Karpas-422 (cell line): Measurements from ENCODE around the gene ZSCAN5A. TPM values are rescaled to one million over a fixed set of nuclear protein-coding genes. Genes with fewer than 3 reads are reported as not detected.

Experiments
- DNase-seq: peaks from one replicate; pipeline ENCODE4 v3.0.0-alpha.2; 2015
- H2AFZ ChIP-seq: fragments of 200-600 bp; sonication (generic); 2 replicates; pipeline ENCODE4 v1.6.1; 2014; ENCODE audit warnings: antibody characterized with exemption, low read length, mixed read lengths
- H3K27ac ChIP-seq: fragments of 200-600 bp; sonication (generic); 2 replicates; pipeline ENCODE4 v1.5.1; 2014; ENCODE audit warnings: mild to moderate bottlenecking, low read length, moderate library complexity
- H3K27me3 ChIP-seq: fragments of 200-600 bp; sonication (generic); 2 replicates; pipeline ENCODE4 v1.6.1; 2014; ENCODE audit warnings: low read length, mixed read lengths
- H3K36me3 ChIP-seq: fragments of 200-600 bp; sonication (generic); 2 replicates; pipeline ENCODE4 v1.6.1; 2014; ENCODE audit warnings: low read length, mixed read lengths; ENCODE audit not compliant: insufficient read depth
- H3K4me1 ChIP-seq: fragments of 200-600 bp; sonication (generic); 2 replicates; pipeline ENCODE4 v1.6.1; 2014; ENCODE audit warnings: mild to moderate bottlenecking, low read length, mixed read lengths
- H3K4me2 ChIP-seq: fragments of 200-600 bp; sonication (generic); 2 replicates; pipeline ENCODE4 v1.6.1; 2014; ENCODE audit warnings: low read length, low read depth, mild to moderate bottlenecking; ENCODE audit not compliant: poor library complexity, severe bottlenecking
- H3K4me3 ChIP-seq: fragments of 200-600 bp; sonication (generic); 2 replicates; pipeline ENCODE4 v1.5.1; 2014; ENCODE audit warnings: mild to moderate bottlenecking, antibody characterized with exemption, low read length, mixed read lengths
- H3K79me2 ChIP-seq: fragments of 200-600 bp; sonication (generic); 2 replicates; pipeline ENCODE4 v1.6.1; 2014; ENCODE audit warnings: mild to moderate bottlenecking, low read length, mixed read lengths
- H3K9ac ChIP-seq: fragments of 200-600 bp; sonication (generic); 2 replicates; pipeline ENCODE4 v1.6.0; 2014; ENCODE audit warnings: low read length
- H3K9me2 ChIP-seq: fragments of 200-600 bp; sonication (generic), shearing (Covaris generic); replicated peaks from 2 replicates; pipeline ENCODE4 v1.6.0; 2014; ENCODE audit warnings: mild to moderate bottlenecking, low read length, moderate library complexity; ENCODE audit not compliant: insufficient read depth
- H3K9me3 ChIP-seq: fragments of 300-700, 200-600 bp; sonication (generic); 2 replicates; pipeline ENCODE4 v1.6.1; 2014; ENCODE audit warnings: low read length, mixed read lengths
- H4K20me1 ChIP-seq: fragments of 200-600 bp; sonication (generic); 2 replicates; pipeline ENCODE4 v1.6.1; 2014; ENCODE audit warnings: mild to moderate bottlenecking, antibody characterized with exemption, low read length, low read depth; ENCODE audit not compliant: insufficient read depth
- total RNA-seq: library from RNA; depleted of rRNA; stranded (reverse); fragments of >200 nt; shearing (Covaris generic); gene quantifications from 2 replicates; pipeline ENCODE4 v1.2.3, GENCODE V29; 2014; ENCODE audit warnings: low replicate concordance; rRNA removed

Gene ZSCAN5A, protein sequence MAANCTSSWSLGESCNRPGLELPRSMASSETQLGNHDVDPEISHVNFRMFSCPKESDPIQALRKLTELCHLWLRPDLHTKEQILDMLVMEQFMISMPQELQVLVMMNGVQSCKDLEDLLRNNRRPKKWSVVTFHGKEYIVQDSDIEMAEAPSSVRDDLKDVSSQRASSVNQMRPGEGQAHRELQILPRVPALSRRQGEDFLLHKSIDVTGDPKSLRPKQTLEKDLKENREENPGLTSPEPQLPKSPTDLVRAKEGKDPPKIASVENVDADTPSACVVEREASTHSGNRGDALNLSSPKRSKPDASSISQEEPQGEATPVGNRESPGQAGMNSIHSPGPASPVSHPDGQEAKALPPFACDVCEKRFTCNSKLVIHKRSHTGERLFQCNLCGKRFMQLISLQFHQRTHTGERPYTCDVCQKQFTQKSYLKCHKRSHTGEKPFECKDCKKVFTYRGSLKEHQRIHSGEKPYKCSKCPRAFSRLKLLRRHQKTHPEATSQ
- total RNA-seq, result 14.4 and 16.2 TPM in 2 replicates

DNA sequence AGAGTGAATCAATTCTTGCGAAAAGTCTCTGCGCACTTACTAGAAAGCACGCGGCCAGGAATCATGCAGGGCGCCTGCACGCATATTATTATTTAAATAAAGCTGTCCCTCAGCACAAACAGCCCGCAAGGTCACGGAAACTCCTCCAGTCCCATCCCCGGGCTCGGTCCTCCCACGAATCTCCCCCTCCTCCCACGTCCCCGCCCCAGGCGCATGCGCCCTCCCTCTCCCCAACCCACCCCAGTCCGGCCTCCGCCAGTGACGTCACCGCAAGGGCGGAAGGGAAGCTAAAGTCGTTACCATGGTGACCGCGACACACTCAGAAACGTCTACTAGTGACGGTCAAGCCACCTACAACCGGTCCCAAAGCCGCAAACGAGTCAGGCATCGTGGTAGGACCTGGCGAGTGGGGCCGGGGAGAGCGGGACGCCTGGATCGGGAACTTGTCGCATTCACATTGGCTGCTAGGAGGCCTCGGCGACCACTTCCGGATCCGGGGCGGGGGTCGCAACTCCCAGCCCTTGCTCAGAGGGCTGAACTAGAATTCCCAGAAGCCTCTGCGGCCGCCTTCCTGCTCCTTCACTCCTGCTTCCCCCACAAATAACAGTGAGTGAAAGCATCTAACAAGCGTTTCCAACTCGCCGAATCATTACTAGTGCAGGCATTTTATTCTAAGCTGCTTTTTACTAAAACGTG, at the start of gene ZSCAN5A:
Gene ZSCAN5A (minus strand): TSS at position 459 of the 696 bp plus-strand sequence. CDS start 89,793 bp downstream, outside the sequence.
- Histone ChIP-seq H3K4me2 (peak within 1 kb of the TSS; percentile 97), H3K27ac (peak within 1 kb of the TSS; percentile 82), H3K4me3 (peak within 1 kb of the TSS; percentile 86), H2AFZ (peak within 1 kb of the TSS; percentile 93), H3K9me2 (no peaks in the 10 kb centered on the region), H3K79me2 (peaks cover 11% of the 10 kb centered on the region), H3K27me3 (no peaks in the 10 kb centered on the region), H3K36me3 (no peaks in the 10 kb centered on the region), H3K9ac (peak within 1 kb of the TSS; percentile 86), H3K4me1 (peaks cover 30% of the 10 kb centered on the region), H4K20me1 (no peaks in the 10 kb centered on the region), H3K9me3 (no peaks in the 10 kb centered on the region)
- peak; percentile 99 for DNase-seq

DNA sequence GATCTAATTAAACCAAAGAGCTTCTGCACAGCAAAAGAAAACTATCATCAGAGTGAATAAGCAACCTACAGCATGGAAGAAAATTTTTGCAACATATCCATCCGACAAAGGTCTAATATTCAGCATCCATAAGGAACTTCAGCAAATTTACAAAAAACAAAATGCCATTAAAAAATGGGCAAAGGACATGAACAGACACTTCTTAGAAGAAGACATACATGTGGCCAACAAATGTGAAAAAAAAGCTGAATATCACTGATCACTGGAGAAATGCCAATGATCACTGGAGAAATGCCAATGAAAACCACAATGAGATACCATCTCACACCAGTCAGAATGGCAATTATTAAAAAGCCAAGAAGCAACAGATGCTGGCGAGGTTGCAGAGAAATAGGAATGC, 46.2 kb upstream of the ZSCAN5A start:
- Histone ChIP-seq H3K4me3 (no peak overlapping the region), H3K9me2 (no peaks in the 10 kb centered on the region), H3K9ac (no peak overlapping the region), H3K79me2 (no peaks in the 10 kb centered on the region), H3K36me3 (no peaks in the 10 kb centered on the region), H3K27me3 (no peaks in the 10 kb centered on the region), H4K20me1 (no peaks in the 10 kb centered on the region), H3K4me1 (no peaks in the 10 kb centered on the region), H3K27ac (no peak overlapping the region), H3K9me3 (peaks cover 27% of the 10 kb centered on the region), H3K4me2 (no peak overlapping the region), H2AFZ (no peak overlapping the region)
- DNase-seq, result no peak

DNA sequence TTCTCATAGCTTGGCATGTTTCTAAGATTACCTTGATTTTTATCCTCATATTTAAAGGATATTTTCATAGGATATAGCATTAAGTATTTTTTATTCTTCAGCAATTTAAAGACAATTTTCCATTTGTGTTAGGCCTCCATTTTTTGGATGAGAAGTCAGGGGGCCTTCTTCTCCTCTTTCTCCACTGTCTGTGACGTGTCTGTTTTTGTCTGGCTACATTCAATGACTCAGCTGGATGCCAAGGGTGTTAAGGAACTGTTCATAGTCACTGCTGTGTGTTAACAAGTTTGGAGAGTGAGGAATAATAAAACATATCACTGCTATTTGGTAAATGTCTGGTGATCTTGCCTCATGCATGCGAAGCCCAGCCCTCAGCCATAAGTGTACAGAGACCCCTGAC, 42.3 kb upstream of the ZSCAN5A start:
- no peak overlapping the region for H2AFZ ChIP-seq
- H3K4me3 ChIP-seq, result no peak overlapping the region
- no peak overlapping the region for H3K4me2 ChIP-seq
- no peaks in the 10 kb centered on the region for H3K4me1 ChIP-seq
- no peaks in the 10 kb centered on the region for H3K79me2 ChIP-seq
- no peaks in the 10 kb centered on the region for H3K36me3 ChIP-seq
- DNase-seq, result no peak
- H3K27me3 ChIP-seq, result no peaks in the 10 kb centered on the region
- peaks cover 4% of the 10 kb centered on the region; the same call in 1 of the 2 replicates for H3K9me3 ChIP-seq
- H3K27ac ChIP-seq, result no peak overlapping the region
- no peaks in the 10 kb centered on the region for H3K9me2 ChIP-seq
- H4K20me1 ChIP-seq, result no peaks in the 10 kb centered on the region
- H3K9ac ChIP-seq, result no peak overlapping the region

DNA sequence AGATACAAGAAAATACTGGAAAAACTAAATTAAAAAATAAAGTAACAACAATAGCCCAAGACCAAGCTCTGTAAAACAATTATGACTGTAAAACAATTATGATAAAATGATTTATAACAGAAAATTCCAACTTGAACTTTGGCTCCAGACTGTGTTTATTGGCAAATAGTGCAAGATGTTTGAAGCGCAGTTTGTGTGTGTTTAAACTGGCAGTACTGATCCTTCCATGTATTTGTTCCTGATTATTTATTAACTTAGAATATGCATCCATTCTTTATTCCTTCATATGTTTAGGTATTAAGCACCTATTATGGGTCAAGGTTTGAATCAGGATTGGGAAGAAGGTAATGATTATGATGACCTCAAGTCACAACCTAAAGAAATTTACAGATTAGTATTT, 40.9 kb upstream of the ZSCAN5A start:
- Histone ChIP-seq H2AFZ (no peak overlapping the region), H3K27me3 (no peaks in the 10 kb centered on the region), H3K27ac (no peak overlapping the region), H3K9me2 (no peaks in the 10 kb centered on the region), H3K4me3 (no peak overlapping the region), H3K36me3 (no peaks in the 10 kb centered on the region), H4K20me1 (no peaks in the 10 kb centered on the region), H3K9me3 (peaks cover 4% of the 10 kb centered on the region; the same call in 1 of the 2 replicates), H3K9ac (no peak overlapping the region), H3K79me2 (no peaks in the 10 kb centered on the region), H3K4me1 (no peaks in the 10 kb centered on the region), H3K4me2 (no peak overlapping the region)
- DNase-seq, result no peak

DNA sequence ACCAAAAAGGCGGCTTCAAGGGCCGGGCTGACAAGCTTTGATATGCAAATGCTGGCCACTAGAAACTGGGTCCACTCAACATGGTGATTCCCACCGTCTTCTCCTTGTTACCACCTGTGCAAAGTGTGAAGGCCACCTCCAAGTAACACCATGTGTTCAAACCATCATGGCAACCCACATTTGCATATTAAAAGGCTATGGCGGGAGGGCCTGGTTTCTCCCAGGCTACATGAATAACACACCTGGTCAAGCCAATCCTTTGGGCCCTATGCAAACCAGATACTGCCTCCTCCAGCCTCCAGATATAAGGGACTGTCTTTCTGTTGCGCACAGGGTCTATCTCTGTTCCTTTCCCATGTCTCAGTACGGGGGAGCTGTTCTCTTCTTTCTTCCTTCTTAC, 36.6 kb upstream of the ZSCAN5A start:
- no peaks in the 10 kb centered on the region for H4K20me1 ChIP-seq
- H3K4me3 ChIP-seq, result no peak overlapping the region
- no peak overlapping the region for H2AFZ ChIP-seq
- no peaks in the 10 kb centered on the region for H3K9me3 ChIP-seq
- DNase-seq, result no peak
- H3K79me2 ChIP-seq, result no peaks in the 10 kb centered on the region
- no peak overlapping the region for H3K9ac ChIP-seq
- no peaks in the 10 kb centered on the region for H3K9me2 ChIP-seq
- no peak overlapping the region for H3K4me2 ChIP-seq
- no peaks in the 10 kb centered on the region for H3K27me3 ChIP-seq
- H3K36me3 ChIP-seq, result no peaks in the 10 kb centered on the region
- H3K4me1 ChIP-seq, result no peaks in the 10 kb centered on the region
- H3K27ac ChIP-seq, result no peak overlapping the region

DNA sequence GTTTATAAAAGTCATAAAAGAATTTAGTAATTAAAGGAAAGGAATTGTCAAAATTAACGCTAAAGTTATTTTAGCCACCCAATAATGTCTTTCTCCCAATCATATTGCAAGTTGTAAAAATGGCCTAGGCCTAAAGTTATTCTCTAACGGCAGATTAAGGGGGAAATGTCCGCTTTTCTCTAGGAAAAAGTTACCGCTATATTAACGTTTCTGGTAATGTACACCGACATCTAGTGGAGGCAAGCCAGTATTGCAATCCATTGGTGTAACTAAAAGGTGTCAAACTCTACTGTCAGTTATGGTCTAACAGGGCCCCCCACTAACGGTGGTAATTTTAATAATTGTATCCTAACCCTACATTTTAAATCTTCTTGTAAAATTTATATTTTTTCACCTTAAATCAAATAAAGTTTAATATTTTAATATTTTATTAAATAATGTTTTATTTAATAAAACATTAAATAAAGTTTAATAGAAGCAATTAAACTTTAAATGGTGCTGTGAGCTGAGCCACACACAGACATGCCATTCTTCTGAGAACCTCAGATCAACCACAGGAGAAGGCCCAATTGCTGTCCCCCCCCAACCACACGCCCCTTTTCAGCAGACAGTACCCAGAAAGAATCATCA, 35.9 kb upstream of the ZSCAN5A start:
- Histone ChIP-seq H3K27ac (no peak overlapping the region), H3K36me3 (no peaks in the 10 kb centered on the region), H3K79me2 (no peaks in the 10 kb centered on the region), H3K4me1 (no peaks in the 10 kb centered on the region), H3K4me3 (no peak overlapping the region), H3K9ac (no peak overlapping the region), H4K20me1 (no peaks in the 10 kb centered on the region), H2AFZ (no peak overlapping the region), H3K27me3 (no peaks in the 10 kb centered on the region), H3K9me3 (no peaks in the 10 kb centered on the region), H3K9me2 (no peaks in the 10 kb centered on the region), H3K4me2 (no peak overlapping the region)
- peak; percentile 92 for DNase-seq

DNA sequence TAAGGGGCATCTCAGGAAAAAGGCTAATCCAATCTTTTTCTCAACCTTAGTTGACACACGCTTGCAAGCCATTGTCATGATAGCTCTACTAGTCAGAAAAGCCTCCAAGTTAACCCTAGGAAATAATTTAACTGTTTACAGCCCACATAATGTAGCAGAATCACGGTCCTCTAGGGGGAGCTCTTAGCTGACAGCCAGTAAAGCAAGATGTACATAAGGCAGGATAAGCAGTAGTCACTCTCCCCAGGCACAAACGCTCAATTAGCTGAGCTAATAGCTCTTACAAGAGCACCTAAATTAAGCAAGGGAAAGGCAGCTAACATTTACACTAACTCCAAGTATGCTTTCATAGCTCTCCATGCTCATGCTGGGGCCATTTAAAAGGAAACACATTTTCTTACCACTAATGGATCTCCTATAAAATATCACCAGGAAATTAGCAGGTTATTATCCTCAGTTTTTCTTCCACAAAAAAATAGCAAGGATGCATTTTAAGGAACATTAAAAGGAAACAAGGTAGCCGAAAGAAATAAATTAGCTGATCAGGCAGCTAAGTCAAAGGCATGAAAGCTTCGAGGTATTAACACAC, 33.7 kb upstream of the ZSCAN5A start:
- Histone ChIP-seq H3K9me3 (no peaks in the 10 kb centered on the region), H3K27me3 (no peaks in the 10 kb centered on the region), H3K79me2 (no peaks in the 10 kb centered on the region), H4K20me1 (no peaks in the 10 kb centered on the region), H2AFZ (no peak overlapping the region), H3K27ac (no peak overlapping the region), H3K9ac (no peak overlapping the region), H3K9me2 (no peaks in the 10 kb centered on the region), H3K36me3 (no peaks in the 10 kb centered on the region), H3K4me2 (no peak overlapping the region), H3K4me3 (no peak overlapping the region), H3K4me1 (no peaks in the 10 kb centered on the region)
- peak; percentile 81 for DNase-seq
